OCI-LY1 (cell line): ENCODE measurements around the gene PARD3.

Experiments used
- H2AFZ ChIP-seq: fragments of 200-600 bp; sonication (generic), shearing (Covaris generic); 2 replicates; pipeline ENCODE4 v1.6.0; 2014; ENCODE audit warnings: antibody characterized with exemption, mild to moderate bottlenecking, low read length
- H3F3A ChIP-seq: fragments of 200-600 bp; sonication (generic), shearing (Covaris generic); 2 replicates; pipeline ENCODE4 v1.6.0; 2014; ENCODE audit warnings: mild to moderate bottlenecking, antibody characterized with exemption, low read length, moderate library complexity; ENCODE audit not compliant: insufficient read depth
- H3K27ac ChIP-seq: fragments of 200-600 bp; sonication (generic); 2 replicates; pipeline ENCODE4 v1.5.1; 2014; ENCODE audit warnings: low read length, mixed run types, mild to moderate bottlenecking, low read depth; ENCODE audit not compliant: poor library complexity, severe bottlenecking
- H3K27me3 ChIP-seq: fragments of 200-600 bp; sonication (generic); 2 replicates; pipeline ENCODE4 v1.6.0; 2014; ENCODE audit warnings: antibody characterized with exemption, mild to moderate bottlenecking, low read length, moderate library complexity; ENCODE audit not compliant: insufficient read depth
- H3K36me3 ChIP-seq: fragments of 200-600 bp; sonication (generic); 2 replicates; pipeline ENCODE4 v1.6.1; 2014; ENCODE audit warnings: mild to moderate bottlenecking, antibody characterized with exemption, low read length, moderate library complexity, mixed read lengths; ENCODE audit not compliant: insufficient read depth
- H3K4me1 ChIP-seq: fragments of 200-600 bp; sonication (generic); 2 replicates; pipeline ENCODE4 v1.5.1; 2014; ENCODE audit warnings: mild to moderate bottlenecking, low read length, moderate library complexity; ENCODE audit not compliant: insufficient read depth, severe bottlenecking
- H3K4me2 ChIP-seq: fragments of 200-600 bp; sonication (generic), shearing (Covaris generic); 2 replicates; pipeline ENCODE4 v1.6.1; 2014; ENCODE audit warnings: low read length
- H3K4me3 ChIP-seq: fragments of 200-600 bp; sonication (generic); 2 replicates; pipeline ENCODE4 v1.5.1; 2014; ENCODE audit warnings: low read length, low read depth, mild to moderate bottlenecking, mixed read lengths; ENCODE audit not compliant: poor library complexity, severe bottlenecking
- H3K79me2 ChIP-seq: fragments of 200-600 bp; shearing (Covaris generic); 2 replicates; pipeline ENCODE4 v1.6.1; 2016; ENCODE audit warnings: mixed run types, low read length, mixed read lengths; ENCODE audit not compliant: insufficient read depth
- H3K9ac ChIP-seq: fragments of 200-600 bp; sonication (generic), shearing (Covaris generic); 2 replicates; pipeline ENCODE4 v1.6.1; 2014; ENCODE audit warnings: mild to moderate bottlenecking, low read length, mixed read lengths
- H3K9me2 ChIP-seq: fragments of 200-600 bp; sonication (generic), shearing (Covaris generic); 2 replicates; pipeline ENCODE4 v1.6.1; 2014; ENCODE audit warnings: low read depth, mild to moderate bottlenecking, low read length, mixed read lengths
- H3K9me3 ChIP-seq: fragments of 200-600 bp; shearing (Covaris generic); 2 replicates; pipeline ENCODE4 v1.6.1; 2014; ENCODE audit warnings: low read length, mixed read lengths
- H4K20me1 ChIP-seq: fragments of 200-600 bp; sonication (generic), shearing (Covaris generic); 2 replicates; pipeline ENCODE4 v1.6.0; 2016; ENCODE audit warnings: mild to moderate bottlenecking, low read length; ENCODE audit not compliant: insufficient read depth
- CTCF ChIP-seq: fragments of 200-600 bp; sonication (generic), shearing (Covaris generic); IDR thresholded peaks from 2 replicates; pipeline ENCODE4 v1.5.1; 2017; ENCODE audit warnings: mild to moderate bottlenecking, antibody characterized with exemption, low read length, moderate library complexity, mixed read lengths
- EZH2 ChIP-seq: fragments of 200-600 bp; sonication (generic), shearing (Covaris generic); IDR thresholded peaks from 2 replicates; pipeline ENCODE4 v1.8.0; 2017; ENCODE audit warnings: borderline replicate concordance, mixed run types, mild to moderate bottlenecking, antibody characterized with exemption, low read length, moderate library complexity, mixed read lengths

Gene PARD3

GRCh38 chr10:34766266-34766600 lies 48.9 kb downstream of the PARD3 start:
- Histone ChIP-seq H3K9me3 (no peaks in the 10 kb centered on the region), H3K36me3 (no peaks in the 10 kb centered on the region), H3F3A (no peaks in the 10 kb centered on the region), H3K4me2 (no peak overlapping the region), H3K9me2 (no peaks in the 10 kb centered on the region), H2AFZ (no peak overlapping the region), H3K79me2 (no peaks in the 10 kb centered on the region), H3K4me1 (no peaks in the 10 kb centered on the region), H4K20me1 (no peaks in the 10 kb centered on the region), H3K27ac (no peak overlapping the region), H3K27me3 (no peaks in the 10 kb centered on the region), H3K4me3 (no peak overlapping the region), H3K9ac (no peak overlapping the region)
- no peak for TF ChIP-seq EZH2
- no peak for TF ChIP-seq CTCF

GRCh38 chr10:34764472-34764946 lies 50.6 kb downstream of the PARD3 start:
- Histone ChIP-seq H3K36me3 (no peaks in the 10 kb centered on the region), H3K9me3 (no peaks in the 10 kb centered on the region), H3K27ac (no peak overlapping the region), H3K9ac (no peak overlapping the region), H4K20me1 (no peaks in the 10 kb centered on the region), H2AFZ (no peak overlapping the region), H3K9me2 (no peaks in the 10 kb centered on the region), H3F3A (no peaks in the 10 kb centered on the region), H3K4me2 (no peak overlapping the region), H3K4me3 (no peak overlapping the region), H3K4me1 (no peaks in the 10 kb centered on the region), H3K27me3 (no peaks in the 10 kb centered on the region), H3K79me2 (no peaks in the 10 kb centered on the region)
- TF ChIP-seq EZH2 (no peak), CTCF (no peak)

GRCh38 chr10:34762603-34763299 lies 52.3 kb downstream of the PARD3 start:
- Histone ChIP-seq H2AFZ (no peak overlapping the region), H3F3A (no peaks in the 10 kb centered on the region), H3K27me3 (no peaks in the 10 kb centered on the region), H3K9me2 (no peaks in the 10 kb centered on the region), H3K4me3 (no peak overlapping the region), H4K20me1 (no peaks in the 10 kb centered on the region), H3K9ac (no peak overlapping the region), H3K79me2 (no peaks in the 10 kb centered on the region), H3K4me1 (no peaks in the 10 kb centered on the region), H3K27ac (no peak overlapping the region), H3K4me2 (no peak overlapping the region), H3K36me3 (no peaks in the 10 kb centered on the region), H3K9me3 (no peaks in the 10 kb centered on the region)
- TF ChIP-seq EZH2 (no peak), CTCF (no peak)
